T-cell (primary cell): ENCODE results near the gene C1orf141. TPM values are rescaled to one million over a fixed set of nuclear protein-coding genes. Genes with fewer than 3 reads are reported as not detected.
"Not testable (repeated sequence)": the region's sequence is repeated elsewhere in the genome, so short reads cannot be mapped to it uniquely, and the experiment has no call there.

ENCODE experiments used
- ATAC-seq, 4 experiments: fragments of 200-7000 bp in 3 of 4; fragments of 150-1000 bp in 1 of 4; cut with Tn5 transposase; replicated peaks in 1 of 4; 1 replicate in 3 of 4; 2 replicates in 1 of 4; pipeline ENCODE4 v1.10.0; 2021; ENCODE audit warnings: moderate library complexity in 3 of 4, mild to moderate bottlenecking in 2 of 4, moderate number of reproducible peaks in 1 of 4
- CTCF ChIA-PET, 2 donors: fragments of 300-600 bp; sonication (Branson Sonifier 250); formaldehyde crosslinking; loops; one replicate each; lab custom pipeline; 2022; ENCODE audit warnings: antibody characterized with exemption in 2 of 2; lab: Charles Lee
- POLR2A ChIA-PET, 2 donors: fragments of 300-600 bp; sonication (Branson Sonifier 250); formaldehyde crosslinking; loops; one replicate each; lab custom pipeline; 2022; ENCODE audit warnings: antibody characterized with exemption in 2 of 2; lab: Charles Lee
- DNase-seq, 35 experiments: peaks; one replicate each; pipeline versions ENCODE4 v3.0.0 to v3.0.0-alpha.2; 2013 to 2023
- H3K27ac ChIP-seq: one replicate; pipeline ENCODE4 v1.5.1; 2013; ENCODE audit warnings: low read length
- H3K27me3 ChIP-seq, 2 experiments: replicated peaks in 1 of 2; 1 replicate in 1 of 2; 2 replicates in 1 of 2; pipeline versions ENCODE4 v1.6.1 to v1.7.0; 2013; ENCODE audit warnings: low read length in 1 of 2, mixed read lengths in 1 of 2; ENCODE audit not compliant: control insufficient read depth in 2 of 2, insufficient read depth in 2 of 2; ENCODE audit errors: extremely low read depth in 1 of 2
- H3K36me3 ChIP-seq, 2 donors: 1 replicate in 1 of 2; 2 replicates in 1 of 2; pipeline versions ENCODE4 v1.6.1 to v1.7.0; 2013; ENCODE audit warnings: low read length in 1 of 2; ENCODE audit not compliant: control insufficient read depth in 2 of 2, insufficient read depth in 1 of 2; ENCODE audit errors: extremely low read depth in 1 of 2
- H3K4me1 ChIP-seq, 2 experiments: 1 replicate in 1 of 2; 2 replicates in 1 of 2; pipeline versions ENCODE4 v1.6.1 to v1.7.0; 2013; ENCODE audit warnings: low read length in 2 of 2, mixed read lengths in 1 of 2; ENCODE audit not compliant: insufficient read depth in 2 of 2, control insufficient read depth in 1 of 2; ENCODE audit errors: extremely low read depth in 1 of 2
- H3K4me3 ChIP-seq, 2 donors: 1 replicate in 1 of 2; 2 replicates in 1 of 2; pipeline versions ENCODE4 v1.5.1 to v1.7.0; 2013; ENCODE audit warnings: mild to moderate bottlenecking in 2 of 2, low read length in 1 of 2, moderate library complexity in 1 of 2; ENCODE audit not compliant: control insufficient read depth in 1 of 2; ENCODE audit errors: extremely low read depth in 1 of 2
- H3K9me3 ChIP-seq: 2 replicates; pipeline ENCODE4 v1.7.0; 2013
- H3K27ac Mint-ChIP-seq, 2 donors: one replicate each; pipeline ENCODE4 v1.8.0; 2020 to 2021; ENCODE audit warnings: mild to moderate bottlenecking in 2 of 2, mixed read lengths in 2 of 2
- H3K27me3 Mint-ChIP-seq, 2 donors: one replicate each; pipeline ENCODE4 v1.8.0; 2021 to 2022; ENCODE audit warnings: mixed read lengths in 2 of 2
- H3K36me3 Mint-ChIP-seq: one replicate; pipeline ENCODE4 v1.8.0; 2021; ENCODE audit warnings: mixed read lengths
- H3K4me1 Mint-ChIP-seq, 3 donors: one replicate each; pipeline ENCODE4 v1.8.0; 2020 to 2022; ENCODE audit warnings: mixed read lengths in 3 of 3, mild to moderate bottlenecking in 1 of 3
- H3K4me3 Mint-ChIP-seq, 3 donors: one replicate each; pipeline ENCODE4 v1.8.0; 2020 to 2022; ENCODE audit warnings: mild to moderate bottlenecking in 3 of 3, mixed read lengths in 3 of 3, moderate library complexity in 3 of 3
- H3K9me3 Mint-ChIP-seq, 3 donors: one replicate each; pipeline ENCODE4 v1.8.0; 2020 to 2022; ENCODE audit warnings: mixed read lengths in 3 of 3
- WGBS: methylation state at CpG from one replicate; pipeline ENCODE4 v1.1.5; 2013; ENCODE audit warnings: missing lambda C conversion rate; ENCODE audit not compliant: insufficient coverage; 5-methylcytosine and 5-hydroxymethylcytosine counted together
- total RNA-seq, 35 experiments: library from RNA in 6 of 35; stranded (reverse) in 6 of 35; fragments of 120-200 nt in 1 of 35; gene quantifications; one replicate each; pipeline versions ENCODE4 v1.2.1 to v1.2.4 and lab custom pipeline; 2013 to 2026

Gene C1orf141
- total RNA-seq, 5 donors from 2014 or later (not counting 1 experiment from before 2014, with no cell fraction given), result not detected

GRCh38 chr1:67078291-67078690 is 56.5 kb downstream of the C1orf141 start:
- Mint-ChIP-seq H3K4me3 (no peak overlapping the region), H3K27ac (no peak overlapping the region), H3K36me3 (no peaks in the 10 kb centered on the region), H3K4me1 (no peaks in the 10 kb centered on the region), H3K9me3 (peaks cover 0 to 2% (median under 1%) of the 10 kb centered on the region in 3 donors), H3K27me3 (no peaks in the 10 kb centered on the region)
- H3K4me1 ChIP-seq, result no peaks in the 10 kb centered on the region
- no peaks in the 10 kb centered on the region for H3K36me3 ChIP-seq
- no CpG with 5 or more reads among the region's 3 CpGs for WGBS
- H3K9me3 ChIP-seq, result no peaks in the 10 kb centered on the region
- ATAC-seq, result no peak
- no peak for DNase-seq
- H3K27ac ChIP-seq, result no peak overlapping the region
- ChIA-PET POLR2A (no interaction called here), CTCF (no interaction called here)
- no peak overlapping the region for H3K4me3 ChIP-seq
- H3K27me3 ChIP-seq, result peaks cover 0 to 2% of the 10 kb centered on the region in 2 experiments

- no peaks in the 10 kb centered on the region for H3K9me3 ChIP-seq
- Mint-ChIP-seq H3K27me3 (peaks cover 0 to 3% of the 10 kb centered on the region in 2 donors), H3K9me3 (peaks cover 3 to 9% (median 8%) of the 10 kb centered on the region in 3 donors), H3K4me3 (no peak overlapping the region), H3K4me1 (no peaks in the 10 kb centered on the region), H3K27ac (no peak overlapping the region), H3K36me3 (peaks cover 3% of the 10 kb centered on the region)
- ATAC-seq (no peak), DNase-seq (no peak)
- CTCF ChIA-PET, result no interaction called here
- no CpG with 5 or more reads among the region's 1 CpG for WGBS
- H3K27me3 ChIP-seq, result peaks cover 0 to 2% of the 10 kb centered on the region in 2 experiments
- H3K4me3 ChIP-seq, result no peak overlapping the region
- H3K27ac ChIP-seq, result no peak overlapping the region
- H3K4me1 ChIP-seq, result no peaks in the 10 kb centered on the region
- POLR2A ChIA-PET, result no interaction called here
- H3K36me3 ChIP-seq, result no peaks in the 10 kb centered on the region
These were observed 57.2 kb downstream of the C1orf141 start for GRCh38 chr1:67077593-67077992.

DNA sequence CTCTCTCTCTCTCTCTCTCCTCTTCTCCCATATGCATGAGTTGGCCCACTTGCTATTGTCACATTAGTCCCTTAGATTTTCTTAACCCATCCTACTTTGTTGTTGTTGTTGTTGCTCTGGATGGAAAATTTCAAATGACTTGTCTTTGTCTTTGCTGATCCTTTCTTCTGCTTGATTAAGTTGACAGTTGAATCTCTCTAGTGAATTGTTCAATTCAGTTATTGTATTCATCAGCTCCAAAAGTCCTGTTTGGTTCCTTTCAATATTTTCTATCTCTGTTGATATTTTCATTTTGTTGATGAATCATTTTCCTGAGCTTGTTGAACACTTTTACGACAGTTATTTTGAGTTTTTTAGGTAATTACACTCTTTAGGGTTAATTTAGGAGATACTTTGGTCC is 62.0 kb downstream of the C1orf141 start:
- Histone ChIP-seq H3K4me3 (no peak overlapping the region), H3K27me3 (peaks cover 0 to 2% of the 10 kb centered on the region in 2 experiments), H3K9me3 (no peaks in the 10 kb centered on the region), H3K27ac (no peak overlapping the region), H3K4me1 (no peaks in the 10 kb centered on the region), H3K36me3 (no peaks in the 10 kb centered on the region)
- WGBS, result no CpG with 5 or more reads among the region's 1 CpG
- ChIA-PET CTCF (no interaction called here), POLR2A (no interaction called here)
- H3K36me3 Mint-ChIP-seq, result peaks cover 10% of the 10 kb centered on the region
- H3K4me1 Mint-ChIP-seq, result no peaks in the 10 kb centered on the region
- ATAC-seq, result no peak
- no peak for DNase-seq
- H3K27me3 Mint-ChIP-seq, result peaks cover 3% of the 10 kb centered on the region in 2 donors
- peaks cover 5 to 24% (median 21%) of the 10 kb centered on the region in 3 donors for H3K9me3 Mint-ChIP-seq
- H3K4me3 Mint-ChIP-seq, result no peak overlapping the region
- no peak overlapping the region for H3K27ac Mint-ChIP-seq

- Mint-ChIP-seq H3K9me3 (peaks cover 8 to 27% (median 22%) of the 10 kb centered on the region in 3 donors), H3K27me3 (peaks cover 5 to 12% of the 10 kb centered on the region in 2 donors), H3K36me3 (peaks cover 12% of the 10 kb centered on the region)
- H3K27ac ChIP-seq, ATAC-seq, POLR2A ChIA-PET, H3K4me3 ChIP-seq, H3K4me1 Mint-ChIP-seq, H3K27ac Mint-ChIP-seq, DNase-seq, H3K36me3 ChIP-seq, CTCF ChIA-PET, H3K4me3 Mint-ChIP-seq, H3K27me3 ChIP-seq, H3K4me1 ChIP-seq, H3K9me3 ChIP-seq: not testable (repeated sequence)
- 59% methylated on average over 3 of the region's 3 CpGs for WGBS
These were observed 67.1 kb downstream of the C1orf141 start for GRCh38 chr1:67067655-67068054.

- no peaks in the 10 kb centered on the region for H3K4me1 Mint-ChIP-seq
- H3K27ac Mint-ChIP-seq, result no peak overlapping the region
- no peak overlapping the region for H3K4me3 Mint-ChIP-seq
- Histone ChIP-seq H3K9me3 (no peaks in the 10 kb centered on the region), H3K36me3 (no peaks in the 10 kb centered on the region), H3K27ac (no peak overlapping the region), H3K4me1 (no peaks in the 10 kb centered on the region), H3K4me3 (no peak overlapping the region), H3K27me3 (peaks cover 0 to 3% of the 10 kb centered on the region in 2 experiments)
- no CpG with 5 or more reads among the region's 1 CpG for WGBS
- ChIA-PET POLR2A (no interaction called here), CTCF (no interaction called here)
- DNase-seq (no peak), ATAC-seq (no peak)
- H3K27me3 Mint-ChIP-seq, result peaks cover 4 to 17% of the 10 kb centered on the region in 2 donors
- peaks cover 4% of the 10 kb centered on the region for H3K36me3 Mint-ChIP-seq
- peaks cover 5 to 7% (median 6%) of the 10 kb centered on the region in 3 donors for H3K9me3 Mint-ChIP-seq
These were observed 72.4 kb downstream of the C1orf141 start for GRCh38 chr1:67062412-67062811.

GRCh38 chr1:67061266-67061665 is 73.5 kb downstream of the C1orf141 start:
- no peaks in the 10 kb centered on the region for H3K36me3 Mint-ChIP-seq
- no peaks in the 10 kb centered on the region for H3K4me1 Mint-ChIP-seq
- H3K4me3 Mint-ChIP-seq, result no peak overlapping the region
- H3K27ac Mint-ChIP-seq, result no peak overlapping the region
- no peak for ATAC-seq
- H3K27me3 Mint-ChIP-seq, result peaks cover 4 to 17% of the 10 kb centered on the region in 2 donors
- no peaks in the 10 kb centered on the region for H3K9me3 Mint-ChIP-seq
- DNase-seq, result no peak
- Histone ChIP-seq H3K4me3 (no peak overlapping the region), H3K27ac (no peak overlapping the region), H3K27me3 (peaks cover 0 to 3% of the 10 kb centered on the region in 2 experiments), H3K4me1 (no peaks in the 10 kb centered on the region), H3K36me3 (no peaks in the 10 kb centered on the region), H3K9me3 (no peaks in the 10 kb centered on the region)
- no CpG with 5 or more reads among the region's 2 CpGs for WGBS
- POLR2A ChIA-PET, result no interaction called here
- CTCF ChIA-PET, result no interaction called here

DNA sequence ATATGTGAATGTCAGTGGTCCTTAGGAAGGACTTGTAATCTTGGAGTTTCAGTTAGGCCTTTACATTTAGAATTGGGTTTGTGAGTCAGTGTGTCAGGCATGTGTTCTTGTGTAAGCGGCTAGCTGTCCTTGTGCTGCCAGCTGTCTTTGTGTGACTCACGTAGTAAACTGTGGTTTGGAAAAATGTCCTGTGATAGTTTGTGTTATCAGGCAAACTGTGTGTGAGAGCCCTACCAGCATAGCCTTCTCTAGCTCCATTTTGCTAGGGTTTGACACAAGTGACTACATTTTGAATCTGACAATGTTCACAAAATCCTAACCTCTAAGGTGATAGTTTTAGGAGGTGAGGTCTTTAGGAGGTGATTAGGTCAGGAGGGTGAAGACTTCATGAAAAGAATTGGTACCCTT is 74.0 kb downstream of the C1orf141 start:
- POLR2A ChIA-PET, result no interaction called here
- H3K27ac Mint-ChIP-seq, result no peak overlapping the region

More for the DNA sequence above, 74.0 kb downstream of the C1orf141 start:
- ATAC-seq, result no peak
- no peak overlapping the region for H3K4me3 ChIP-seq
- Mint-ChIP-seq H3K36me3 (no peaks in the 10 kb centered on the region), H3K4me1 (no peaks in the 10 kb centered on the region), H3K27me3 (peaks cover 4 to 17% of the 10 kb centered on the region in 2 donors), H3K4me3 (no peak overlapping the region), H3K9me3 (no peaks in the 10 kb centered on the region)
- H3K36me3 ChIP-seq, result no peaks in the 10 kb centered on the region
- H3K4me1 ChIP-seq, result no peaks in the 10 kb centered on the region
- 100% methylated on average over 2 of the region's 2 CpGs for WGBS
- no peaks in the 10 kb centered on the region for H3K9me3 ChIP-seq
- CTCF ChIA-PET, result interaction anchor here in 1 of 2 donors (0.6 kb wide), 1 partner anchor 103 kb away, joined by 5 read pairs; no protein-coding TSS in a partner anchor
- no peak for DNase-seq
- H3K27me3 ChIP-seq, result peaks cover 0 to 3% of the 10 kb centered on the region in 2 experiments
- H3K27ac ChIP-seq, result no peak overlapping the region
